Endothelial cell of umbilical vein (primary cell): ENCODE data around the gene PPM1L. TPM values are rescaled to one million over a fixed set of nuclear protein-coding genes. Genes with fewer than 3 reads are reported as not detected.

Experiments
- BruUV-seq: library from RNA; stranded (reverse); fragments of 400-500 nt; replicated peaks from 2 replicates; lab custom pipeline; 2021; lab: Mats Ljungman, UMichigan
- CTCF ChIA-PET: fragments of 300-600, 350-600 bp; sonication (Branson Sonifier 250); formaldehyde crosslinking; loops from one replicate; lab custom pipeline; 2021; ENCODE audit warnings: antibody characterized with exemption, inconsistent platforms; lab: Charles Lee
- POLR2A ChIA-PET: fragments of 300-600, 350-600 bp; sonication (Branson Sonifier 250); formaldehyde crosslinking; loops from one replicate; lab custom pipeline; 2021; ENCODE audit warnings: antibody characterized with exemption, inconsistent platforms; lab: Charles Lee
- DNase-seq: peaks from one replicate; pipeline ENCODE4 v3.0.0-alpha.2; 2011; ENCODE audit warnings: low read depth, low spot score
- FAIRE-seq: peaks from 2 replicates; lab custom pipeline; 2011; peaks lifted over from hg19 to GRCh38; lab: Jason Lieb, UNC
- H2AFZ ChIP-seq: 2 replicates; pipeline ENCODE4 v1.6.0; 2012; ENCODE audit warnings: low read depth, low read length, control low read depth, inconsistent platforms
- H3K27ac ChIP-seq: 2 replicates; pipeline ENCODE4 v1.5.1; 2011; ENCODE audit warnings: low read depth, mild to moderate bottlenecking, control low read depth, low read length, moderate library complexity; ENCODE audit not compliant: insufficient read depth
- H3K27me3 ChIP-seq, 2 experiments: 2 replicates each; pipeline versions ENCODE4 v1.6.0 to v1.6.1; 2011; ENCODE audit warnings: low read length in 2 of 2, mixed read lengths in 1 of 2; ENCODE audit not compliant: control insufficient read depth in 2 of 2, insufficient read depth in 2 of 2
- H3K36me3 ChIP-seq, 2 experiments: 2 replicates in 1 of 2; 3 replicates in 1 of 2; pipeline ENCODE4 v1.5.1; 2011; ENCODE audit warnings: low read length in 2 of 2, mild to moderate bottlenecking in 1 of 2, moderate library complexity in 1 of 2; ENCODE audit not compliant: control insufficient read depth in 2 of 2, insufficient read depth in 2 of 2; ENCODE audit errors: extremely low read depth in 1 of 2
- H3K4me1 ChIP-seq: 3 replicates; pipeline ENCODE4 v1.5.1; 2011; ENCODE audit warnings: mild to moderate bottlenecking, low read length; ENCODE audit not compliant: control insufficient read depth, insufficient read depth; ENCODE audit errors: extremely low read depth
- H3K4me2 ChIP-seq: 2 replicates; pipeline ENCODE4 v1.6.1; 2011; ENCODE audit warnings: low read length, control low read depth, mixed read lengths; ENCODE audit not compliant: insufficient read depth
- H3K4me3 ChIP-seq, 3 experiments: fragments of 200-600 bp in 1 of 3; sonication (generic), shearing (Covaris generic) in 1 of 3; replicated peaks in 1 of 3; 2 replicates each; pipeline ENCODE4 v1.5.1; 2011 to 2016; ENCODE audit warnings: control low read depth in 3 of 3, low read length in 3 of 3, mild to moderate bottlenecking in 2 of 3, inconsistent platforms in 1 of 3, low read depth in 1 of 3, moderate library complexity in 1 of 3; ENCODE audit not compliant: insufficient read depth in 1 of 3
- H3K79me2 ChIP-seq: 2 replicates; pipeline ENCODE4 v1.6.0; 2012; ENCODE audit warnings: low read length, inconsistent platforms; ENCODE audit not compliant: control insufficient read depth, insufficient read depth
- H3K9ac ChIP-seq: replicated peaks from 2 replicates; pipeline ENCODE3; 2011; ENCODE audit warnings: low read length, control low read depth; ENCODE audit not compliant: insufficient read depth; ENCODE audit errors: extremely low read depth
- H3K9me1 ChIP-seq: replicated peaks from 3 replicates; pipeline ENCODE4 v1.6.0; 2011; ENCODE audit warnings: mild to moderate bottlenecking, low read length; ENCODE audit not compliant: control insufficient read depth, insufficient read depth; ENCODE audit errors: extremely low read depth
- H3K9me3 ChIP-seq: replicated peaks from 2 replicates; pipeline ENCODE4 v1.5.1; 2012; ENCODE audit warnings: low read length, inconsistent platforms; ENCODE audit not compliant: control insufficient read depth, insufficient read depth
- H4K20me1 ChIP-seq: replicated peaks from 2 replicates; pipeline ENCODE3; 2011; ENCODE audit warnings: mild to moderate bottlenecking, low read length; ENCODE audit not compliant: control insufficient read depth, insufficient read depth; ENCODE audit errors: extremely low read depth
- CTCF ChIP-seq, 2 donors: IDR thresholded peaks; 1 replicate in 1 of 2; 2 replicates in 1 of 2; pipeline ENCODE4 v1.5.1; 2011; ENCODE audit warnings: low read length in 2 of 2, mild to moderate bottlenecking in 2 of 2, moderate library complexity in 2 of 2, control low read depth in 1 of 2, inconsistent platforms in 1 of 2, low read depth in 1 of 2; ENCODE audit not compliant: insufficient read depth in 1 of 2; ENCODE audit errors: extremely low read depth in 1 of 2
- EZH2 ChIP-seq: IDR thresholded peaks from 2 replicates; pipeline ENCODE4 v1.6.1; 2012; ENCODE audit warnings: borderline replicate concordance, low read depth, mild to moderate bottlenecking, moderate library complexity, low read length, inconsistent platforms; ENCODE audit not compliant: severe bottlenecking
- FOS ChIP-seq: IDR thresholded peaks from 2 replicates; pipeline ENCODE4 v1.6.1; 2011; ENCODE audit warnings: mild to moderate bottlenecking, low read length, moderate library complexity, borderline replicate concordance; ENCODE audit not compliant: insufficient read depth
- GATA2 ChIP-seq: IDR thresholded peaks from 2 replicates; pipeline ENCODE4 v1.7.0; 2011; ENCODE audit warnings: low read depth, mild to moderate bottlenecking, moderate library complexity, mixed read lengths, low read length; ENCODE audit not compliant: insufficient read length, insufficient read depth
- JUN ChIP-seq: IDR thresholded peaks from 2 replicates; pipeline ENCODE4 v1.6.1; 2011; ENCODE audit warnings: borderline replicate concordance, low read depth; ENCODE audit not compliant: insufficient read length, insufficient read depth
- MAX ChIP-seq: IDR thresholded peaks from 2 replicates; pipeline ENCODE4 v1.6.1; 2011; ENCODE audit not compliant: insufficient read depth, insufficient read length
- MYC ChIP-seq: IDR thresholded peaks from one replicate; pipeline ENCODE4 v1.6.1; 2011; ENCODE audit warnings: mild to moderate bottlenecking, low read depth, low read length
- POLR2A ChIP-seq: IDR thresholded peaks from 2 replicates; pipeline ENCODE4 v1.6.1; 2012; ENCODE audit warnings: low read depth, mild to moderate bottlenecking, control low read depth, low read length
- POLR2AphosphoS5 ChIP-seq: IDR thresholded peaks from 2 replicates; pipeline ENCODE4 v1.6.1; 2012; ENCODE audit warnings: low read depth, mild to moderate bottlenecking, control low read depth, low read length, moderate library complexity; ENCODE audit not compliant: insufficient read depth
- dilution Hi-C: fragments of 300-500 bp; cut with MboI; formaldehyde crosslinking; loops from one replicate; pipeline ENCODE4 v1.15.0; 2019; ENCODE audit warnings: low sequenced_read_pairs; ENCODE audit not compliant: extremely low pct_ligation_motif_present
- intact Hi-C: fragments of 100-400 bp; cut with micrococcal nuclease; formaldehyde crosslinking; loops from one replicate; pipeline ENCODE4 v1.10.0; 2022
- polyA plus RNA-seq, 4 experiments: library from polyadenylated mRNA; depleted of rRNA in 3 of 4; stranded (reverse) in 3 of 4; unstranded in 1 of 4; fragments of >200 nt; gene quantifications; 2 replicates each; pipeline versions ENCODE4 v1.2.1 to v1.2.3, GENCODE V29; 2011 to 2012; ENCODE audit warnings: missing spikeins in 1 of 4
- total RNA-seq: library from RNA; stranded (reverse); gene quantifications from 2 replicates; pipeline ENCODE4 v1.2.3, GENCODE V29; 2021

The PPM1L gene
- total and polyA plus RNA-seq, 2 donors (not counting 3 experiments of a cell fraction or from before 2014, with no cell fraction given), result 0.63 to 2.9 TPM

GRCh38 chr3:160793722-160794252 lies 37.8 kb downstream of the PPM1L start:
- no peaks in the 10 kb centered on the region for H3K9me3 ChIP-seq
- H3K79me2 ChIP-seq, result no peaks in the 10 kb centered on the region
- no peak for TF ChIP-seq EZH2
- TF ChIP-seq MYC, result no peak
- no peak for TF ChIP-seq GATA2
- no peak for TF ChIP-seq MAX
- TF ChIP-seq POLR2AphosphoS5, result no peak
- TF ChIP-seq CTCF (IDR thresholded peaks at IDR 0.05; ENCODE audit: extremely low read depth in 1 of 2, insufficient read depth in 1 of 2, low read depth in 1 of 2, low read length in 2 of 2), result no peak
- TF ChIP-seq POLR2A, result no peak
- TF ChIP-seq JUN, result no peak
- no peak for TF ChIP-seq FOS
- H3K4me3 ChIP-seq, result no peak overlapping the region
- no peaks in the 10 kb centered on the region for H4K20me1 ChIP-seq
- intact Hi-C loops (no loop called here), dilution Hi-C loops (no loop called here)
- no peaks in the 10 kb centered on the region for H3K36me3 ChIP-seq
- H3K27ac ChIP-seq, result no peak overlapping the region
- ChIA-PET POLR2A (no interaction called here), CTCF (no interaction called here)
- BruUV-seq, result no TSS peak
- DNase-seq (no peak), FAIRE-seq (no peak)
- H3K9me1 ChIP-seq, result no peaks in the 10 kb centered on the region
- no peaks in the 10 kb centered on the region for H3K4me1 ChIP-seq
- H2AFZ ChIP-seq, result no peak overlapping the region
- no peak overlapping the region for H3K4me2 ChIP-seq
- no peaks in the 10 kb centered on the region for H3K27me3 ChIP-seq
- H3K9ac ChIP-seq, result no peak overlapping the region
